T-helper 2 cell treated with Interferon-gamma antibody and Interleukin-4, amounts not matched to agents 100 ng/mL and 5 ng/mL, for 36 hours (primary cell): ENCODE results near the gene BFSP1. TPM values are rescaled to one million over a fixed set of nuclear protein-coding genes. Genes with fewer than 3 reads are reported as not detected.

Source experiments
- total RNA-seq: library from RNA; stranded (reverse); gene quantifications from 2 replicates; pipeline ENCODE4 v1.2.3, GENCODE V29; 2022

Gene BFSP1
- total RNA-seq, 1 donor from 2014 or later, result 3.7 TPM

Other genes with a start within 250 kb of the BFSP1 start
- 87.8 and 93.7 TPM in 2 replicates for gene DSTN, start 38.7 kb upstream of the BFSP1 start, total RNA-seq
- 83.0 and 83.8 TPM in 2 replicates for gene RRBP1, start 150.9 kb upstream of the BFSP1 start, total RNA-seq
- gene BANF2, start 168.6 kb upstream of the BFSP1 start, total RNA-seq, result not detected in 2 replicates